Islet of Langerhans (tissue), 1 donor: ENCODE measurements around the gene TSFM.

Source experiments
- FAIRE-seq: peaks from one replicate; lab custom pipeline; 2011; peaks lifted over from hg19 to GRCh38; lab: Jason Lieb, UNC

Gene TSFM

DNA sequence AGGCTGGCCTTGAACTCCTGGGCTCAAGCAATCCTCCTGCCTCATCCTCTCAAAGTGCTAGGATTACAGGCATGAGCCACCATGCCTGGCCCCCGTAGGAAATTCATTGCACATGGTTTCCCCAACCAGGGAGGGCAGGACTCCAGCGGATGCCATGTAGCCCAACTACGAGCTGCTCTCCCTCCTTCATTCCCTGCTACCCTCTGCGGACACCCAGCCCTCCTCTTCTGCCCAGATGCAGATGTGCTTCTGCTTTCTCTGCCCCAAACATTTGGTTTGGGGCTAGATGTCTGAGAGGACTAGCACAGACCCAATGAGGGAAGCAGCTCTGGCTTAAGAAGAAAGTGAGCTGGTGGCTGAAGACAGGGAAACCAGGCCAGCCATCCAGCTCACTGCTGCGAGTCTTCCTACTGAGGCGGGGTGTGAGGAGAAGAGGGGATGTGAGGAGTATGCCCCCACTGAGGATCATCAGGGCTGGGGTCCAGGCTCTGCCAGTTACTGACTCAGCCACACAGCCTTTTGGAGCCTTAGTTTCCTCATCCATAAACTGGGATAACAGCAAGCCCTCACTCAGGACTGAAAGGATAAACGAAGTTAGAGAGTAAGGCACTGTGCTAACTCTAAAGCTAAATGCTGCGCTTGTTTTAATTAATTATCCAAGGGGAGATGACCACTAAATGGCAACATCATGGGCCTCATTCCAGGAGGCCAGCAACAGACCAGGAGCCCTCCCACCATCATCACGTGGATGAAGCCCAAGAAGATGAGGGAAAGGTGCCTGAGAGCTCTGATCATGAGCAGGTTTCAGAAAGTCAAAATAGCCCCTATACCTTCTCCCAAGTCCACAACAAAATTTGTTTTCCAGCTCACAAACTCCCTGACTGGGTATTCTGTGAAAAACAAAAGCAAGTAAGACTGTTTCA is 53.0 kb downstream of the TSFM start:
- no peak for FAIRE-seq

DNA sequence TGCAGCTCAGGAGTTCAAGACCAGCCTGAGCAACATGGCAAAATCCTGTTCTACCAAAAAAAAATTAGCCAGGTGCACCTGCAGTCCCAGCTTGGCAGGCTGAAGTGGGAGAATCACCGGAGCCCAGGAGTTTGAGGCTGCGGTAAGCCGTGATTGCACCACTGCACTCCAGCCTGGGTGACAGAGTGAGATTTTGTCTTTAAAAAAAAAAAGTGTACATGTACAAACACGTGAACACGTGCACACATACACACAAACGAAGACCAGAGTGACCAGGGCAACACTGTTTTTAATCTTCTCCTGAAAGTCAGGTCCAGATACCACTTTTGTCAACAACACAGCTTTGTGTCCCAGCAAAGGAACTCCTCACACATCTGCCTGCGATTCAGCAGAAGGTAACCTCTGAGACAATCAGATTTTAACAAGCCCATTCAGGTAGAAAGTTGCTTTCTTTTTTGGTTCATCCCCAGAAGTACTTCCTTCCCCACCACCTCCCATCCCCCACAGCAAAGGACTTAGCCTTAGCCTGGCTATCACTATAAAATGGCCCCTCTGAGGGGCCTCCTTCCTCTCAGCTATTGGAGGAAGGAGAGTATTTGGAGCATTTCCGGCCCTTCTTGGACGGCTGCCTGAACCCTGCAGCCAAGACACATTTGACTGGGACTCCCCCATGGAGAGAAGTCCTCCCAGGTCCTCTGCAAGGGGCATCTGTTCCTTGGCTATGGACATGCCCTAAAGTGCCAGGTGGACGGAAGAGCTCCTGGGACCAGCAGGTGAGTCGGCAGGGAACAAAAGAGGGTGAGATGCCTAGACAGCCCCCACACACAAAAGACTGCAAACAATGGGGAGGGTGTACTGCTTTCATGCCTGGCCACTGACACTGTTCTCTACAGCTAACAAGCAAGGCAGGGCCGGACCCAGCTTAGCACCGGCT is 54.1 kb downstream of the TSFM start:
- FAIRE-seq, result no peak

DNA sequence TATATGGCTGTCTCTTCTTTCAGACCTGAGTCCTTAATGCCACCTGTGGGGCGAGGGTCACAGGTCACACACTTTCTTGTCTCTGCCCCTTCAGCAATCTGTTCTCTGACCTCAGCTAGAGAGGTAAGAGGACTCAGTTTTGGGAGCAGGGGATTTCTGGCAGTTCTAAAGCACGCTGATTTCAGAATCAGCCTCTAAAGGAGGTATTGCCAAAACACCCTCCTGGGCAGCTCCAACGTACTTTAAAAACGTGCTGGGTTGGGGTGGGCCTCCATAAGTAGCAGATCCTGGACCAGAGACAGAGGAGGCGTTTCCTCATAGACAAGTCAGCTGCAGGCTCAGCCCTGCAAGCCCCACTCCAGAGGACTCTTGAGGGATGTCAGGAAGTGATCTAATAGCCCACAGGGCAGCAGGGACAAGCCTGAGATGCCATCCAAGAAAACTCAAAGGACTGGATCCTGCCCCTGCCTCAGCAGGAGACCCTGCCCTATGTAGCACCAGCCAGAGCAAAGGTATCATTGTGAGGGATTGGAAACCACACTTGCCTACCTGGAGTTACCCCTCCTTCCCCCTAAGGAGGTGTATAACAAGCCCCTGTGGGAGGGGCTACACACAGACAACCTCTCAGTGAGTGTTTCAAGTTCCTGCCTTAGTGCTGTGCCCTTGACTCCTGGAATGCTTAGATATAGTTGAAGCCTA is 55.4 kb downstream of the TSFM start:
- FAIRE-seq, result no peak

DNA sequence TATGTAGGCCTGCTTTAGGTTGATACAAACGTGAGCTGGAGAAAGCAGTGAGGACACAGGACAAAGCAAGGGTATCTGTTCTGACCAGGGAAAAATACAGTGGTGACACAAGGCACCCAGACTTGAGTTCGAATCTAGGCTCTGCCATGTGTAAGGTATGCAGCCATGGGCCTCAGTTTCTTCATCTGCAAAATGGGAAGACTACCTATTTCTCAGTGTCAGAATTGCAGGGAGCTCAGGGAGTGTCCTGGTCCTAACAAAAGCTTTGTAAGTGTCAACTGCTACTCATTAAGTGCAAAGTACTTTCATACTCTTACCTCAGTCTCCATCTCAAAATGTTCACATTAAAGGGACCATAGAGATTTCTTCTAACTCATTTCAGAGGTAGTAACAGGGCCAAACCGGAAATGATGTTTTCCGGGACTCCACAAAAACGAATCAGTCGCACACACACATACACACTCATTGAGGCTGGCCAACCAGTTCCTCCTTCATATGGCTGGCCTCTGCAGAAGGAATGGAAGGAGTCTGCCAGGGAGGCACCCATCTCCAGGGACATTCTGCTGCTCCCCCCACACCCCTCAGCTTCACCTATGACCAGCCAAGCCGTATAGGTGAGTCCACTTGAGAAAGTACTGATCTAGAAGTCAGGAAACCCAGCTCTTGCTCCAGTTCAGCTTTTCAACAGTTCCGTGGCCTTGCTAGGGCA is 56.2 kb downstream of the TSFM start:
- FAIRE-seq, result no peak

DNA sequence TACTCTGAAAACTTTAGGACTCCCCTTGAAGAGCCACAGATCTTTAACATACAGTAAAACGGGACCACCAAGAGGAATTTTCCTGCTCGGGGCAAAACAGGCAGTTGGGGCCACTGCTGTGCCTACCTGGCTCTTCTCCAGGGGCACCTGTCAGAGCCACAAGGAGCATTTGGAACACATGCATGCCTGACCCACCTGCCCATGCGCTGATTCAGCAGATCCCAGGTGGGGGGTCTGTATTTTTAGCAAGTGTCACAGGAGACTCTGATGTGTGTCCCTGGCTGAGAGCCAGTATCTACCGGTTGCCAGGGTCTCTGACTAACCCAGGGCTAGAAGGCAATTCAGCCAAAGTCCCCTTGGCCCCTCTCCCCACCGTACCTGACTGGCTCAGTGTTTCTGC is 57.4 kb downstream of the TSFM start:
- no peak for FAIRE-seq

DNA sequence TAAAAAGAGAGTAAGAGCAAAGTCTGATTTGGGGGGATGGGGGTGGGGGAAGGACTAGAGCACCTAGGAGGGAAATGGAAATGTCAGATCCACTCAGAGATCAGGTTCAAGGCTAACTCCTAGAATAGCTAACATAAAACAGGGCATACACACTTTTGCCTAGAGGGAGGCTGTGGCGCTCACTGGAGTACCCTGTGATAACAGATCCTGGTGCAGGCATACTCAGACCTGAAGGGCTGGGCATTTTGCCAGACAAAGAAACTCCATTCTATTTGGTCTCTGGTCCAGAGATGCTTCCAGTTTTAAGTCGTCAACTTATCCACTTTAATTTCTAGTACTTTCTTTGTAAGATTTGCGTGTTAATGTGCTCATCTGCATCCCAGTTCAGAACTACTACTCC is 58.1 kb downstream of the TSFM start:
- FAIRE-seq, result no peak

DNA sequence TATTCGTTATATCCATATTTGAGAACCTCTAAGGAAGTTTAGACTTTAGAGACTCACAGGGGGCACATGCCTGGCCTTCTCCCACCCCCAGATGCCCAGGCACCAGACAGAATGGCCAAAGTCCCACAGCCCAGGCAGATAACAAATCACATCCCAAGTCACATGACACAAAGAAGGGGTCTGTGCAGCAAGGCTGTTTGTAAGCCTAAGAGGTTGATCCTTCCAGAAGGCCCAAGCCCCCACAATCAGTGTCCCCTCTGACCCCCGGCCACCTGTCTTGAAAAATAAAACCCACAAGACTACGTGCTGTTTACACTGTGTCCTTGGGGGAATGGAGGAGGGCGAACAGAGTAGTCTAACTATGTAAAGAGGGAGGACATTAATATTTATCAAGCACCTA is 58.9 kb downstream of the TSFM start:
- no peak for FAIRE-seq

DNA sequence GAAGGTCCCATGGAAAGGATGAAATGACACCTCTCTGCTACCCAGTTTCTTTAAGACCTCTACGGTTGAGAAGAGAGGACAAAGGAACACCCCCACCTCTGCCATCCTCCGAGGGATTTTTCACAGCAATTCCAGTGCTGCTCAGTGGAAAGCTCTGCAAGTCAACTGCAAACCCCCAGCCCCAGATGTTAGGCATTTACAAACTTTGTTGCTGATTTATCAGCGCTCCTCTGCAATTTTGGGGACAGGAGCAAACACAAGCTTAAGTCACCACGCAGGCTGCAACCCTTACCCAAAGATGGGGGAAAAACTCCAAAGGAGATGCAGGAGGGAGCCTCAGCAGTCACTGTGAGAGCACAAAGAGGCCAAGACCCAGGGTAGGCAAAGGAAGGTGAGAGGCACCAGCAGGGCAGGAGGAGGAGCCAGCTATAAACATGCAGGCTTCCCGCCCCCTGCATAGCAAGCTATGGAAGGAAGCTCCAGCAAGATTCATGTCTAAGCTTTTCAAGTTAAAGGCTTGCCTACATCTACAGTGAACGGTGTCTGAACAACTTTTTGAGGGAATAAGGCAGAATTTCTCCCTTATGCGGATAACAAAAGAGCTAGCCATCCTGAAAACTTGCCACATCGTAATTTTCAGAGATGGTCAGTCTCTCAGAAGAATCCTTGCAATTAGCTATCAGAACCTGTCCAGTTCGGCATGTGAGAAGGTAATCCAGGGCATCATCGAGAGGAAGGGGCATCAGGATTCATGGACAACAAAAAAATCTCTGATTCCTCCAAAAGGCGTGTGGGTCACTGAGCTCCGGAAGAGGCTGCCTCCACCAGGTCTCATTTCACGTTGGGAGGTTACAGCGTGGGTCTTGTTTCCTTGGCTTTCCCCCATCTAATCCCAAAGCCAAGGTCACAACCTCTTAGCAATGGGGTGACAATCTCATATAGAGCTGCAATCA is 60.0 kb downstream of the TSFM start:
- no peak for FAIRE-seq

DNA sequence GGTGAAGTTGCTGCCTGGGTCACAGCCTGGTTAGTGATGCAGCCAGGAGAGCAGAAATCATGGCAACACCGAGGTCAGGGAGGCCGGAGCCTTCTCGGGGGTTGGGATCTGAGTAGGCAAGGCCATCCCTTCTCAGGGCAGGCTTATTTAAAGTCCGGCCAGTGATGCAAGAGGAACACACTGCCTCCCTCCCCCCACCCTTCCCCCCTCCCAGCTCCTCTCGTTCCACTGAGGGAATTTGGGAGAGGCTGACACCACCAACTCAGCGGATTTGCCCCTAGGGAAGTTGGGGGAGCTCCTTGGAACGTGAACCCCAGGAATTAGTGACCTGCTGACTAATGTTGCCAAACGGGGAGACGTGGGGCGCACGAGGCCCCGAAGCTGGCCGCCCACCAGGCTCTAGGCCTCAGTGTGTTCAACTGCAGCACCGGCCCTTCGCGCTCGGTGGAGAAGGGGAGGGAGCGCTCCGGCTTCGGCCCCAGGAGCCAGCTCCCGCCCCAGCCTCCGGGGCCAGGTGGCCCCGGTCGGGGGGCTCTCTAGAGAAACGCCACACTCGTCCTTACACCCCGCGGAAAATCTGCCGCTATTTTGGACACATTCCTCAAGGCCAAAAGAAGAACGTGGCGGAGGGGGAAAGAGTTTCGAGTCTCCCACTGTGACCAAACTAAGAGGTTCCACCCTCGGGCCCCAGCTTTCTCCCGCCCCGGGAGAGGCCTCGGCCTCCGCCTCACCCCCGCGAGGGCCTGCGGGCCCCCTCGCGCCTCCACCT is 62.3 kb downstream of the TSFM start:
- no peak for FAIRE-seq

DNA sequence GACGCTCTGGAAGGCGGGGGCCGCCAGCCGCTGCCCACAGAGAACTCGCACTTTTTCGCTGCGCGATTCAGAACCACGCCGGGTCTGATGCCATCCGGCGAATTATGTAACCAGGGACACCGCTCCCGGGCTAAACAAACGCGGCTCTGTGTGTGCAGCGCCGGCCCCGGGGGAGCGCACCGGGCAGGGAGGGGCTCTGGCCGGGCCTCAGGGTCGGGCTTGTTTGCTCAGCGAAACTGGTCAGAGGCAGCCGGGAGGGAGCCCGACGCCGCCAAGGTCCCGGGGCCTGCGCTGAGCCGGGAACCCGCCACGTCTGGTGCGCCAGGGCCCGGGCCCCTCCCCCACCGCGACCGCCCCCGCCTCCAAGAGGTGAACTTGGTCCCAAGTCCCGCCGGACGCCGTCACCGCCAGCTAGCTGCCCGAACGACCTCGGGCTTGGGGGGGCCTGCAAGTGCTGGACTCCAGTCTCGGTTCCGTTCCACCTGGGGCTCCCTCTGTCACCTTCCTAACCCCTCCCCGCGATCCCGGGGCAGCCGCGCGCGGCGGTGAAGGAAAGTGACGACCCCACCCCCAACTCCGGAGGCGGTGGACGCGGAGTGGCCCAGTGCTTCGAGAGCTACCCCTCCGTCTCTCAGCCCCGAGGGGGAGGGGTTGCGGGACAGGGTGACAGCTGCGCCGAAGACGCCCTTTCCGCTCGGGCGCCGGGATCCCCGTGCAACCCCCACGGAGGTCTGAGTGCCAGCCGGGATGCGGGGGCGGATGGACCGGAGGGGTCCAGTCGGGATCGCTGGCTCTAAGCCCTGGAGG is 63.1 kb downstream of the TSFM start:
- FAIRE-seq, result no peak

DNA sequence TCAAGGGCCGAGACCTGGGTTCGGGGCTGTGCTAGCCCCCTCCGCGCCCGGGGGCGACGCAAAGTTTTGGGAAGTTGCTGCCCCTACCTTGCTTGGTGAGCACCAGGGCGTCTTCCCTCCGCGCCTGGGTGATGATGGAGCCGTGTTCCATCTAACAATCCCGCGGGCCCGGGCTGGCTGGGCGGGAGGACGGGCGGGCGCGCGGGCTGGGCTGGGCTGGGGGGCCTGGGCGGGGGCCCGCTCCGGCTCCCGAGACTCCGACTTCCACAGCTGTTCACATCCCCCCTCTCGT is 63.6 kb downstream of the TSFM start:
- no peak for FAIRE-seq

DNA sequence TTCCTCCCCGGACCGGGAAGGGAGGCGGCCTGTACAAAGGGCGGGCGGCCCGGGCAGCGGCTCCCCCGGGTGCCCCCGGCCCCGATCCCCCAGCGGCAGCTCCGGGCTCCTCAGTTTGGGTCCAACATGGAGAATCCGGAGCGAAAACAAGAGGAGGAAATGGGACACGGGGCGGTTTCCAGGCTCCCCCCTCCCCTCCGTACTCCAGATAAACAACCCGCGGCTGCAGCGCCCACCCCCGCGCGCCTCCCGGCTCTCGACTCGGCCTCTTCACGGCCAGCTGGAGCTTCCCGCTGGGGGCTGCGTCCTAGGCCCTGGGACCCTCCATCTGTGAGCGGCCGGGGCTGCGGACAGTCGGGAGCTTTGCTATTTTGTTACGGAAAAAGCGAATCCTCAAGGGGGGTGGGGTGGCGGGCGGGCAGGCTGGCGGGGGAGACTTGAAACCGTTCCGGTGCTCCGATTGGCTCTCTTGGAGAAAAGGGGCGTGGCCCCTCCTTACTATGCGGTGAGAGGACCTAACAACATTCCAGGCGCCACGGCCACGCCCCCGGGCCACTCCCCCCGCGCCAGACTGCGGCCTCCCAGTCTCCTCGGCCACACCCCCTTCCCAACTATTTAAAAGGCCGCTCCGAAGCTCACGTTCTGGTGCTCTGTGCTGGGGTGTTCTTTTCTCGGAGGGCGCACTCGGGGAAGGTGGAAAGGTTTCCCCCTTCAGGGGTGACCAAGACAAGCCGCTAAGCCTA is 64.2 kb downstream of the TSFM start, which contains the start of gene CTDSP2:
TSS of gene CTDSP2 (minus strand) at position 153 of the 743 bp plus-strand sequence. CDS start 294 bp downstream, outside the sequence.
- FAIRE-seq, result no peak
